GM21576 (cell line): ENCODE data around the gene ATXN1.

Experiments
- ATAC-seq: cut with Tn5 transposase; IDR thresholded peaks from one replicate; pipeline ENCODE4 v1.9.1; 2021; ENCODE audit warnings: mild to moderate bottlenecking, moderate library complexity; ENCODE audit not compliant: unreplicated experiment

The ATXN1 gene

GRCh38 chr6:16762550-16763477, 1.6 kb upstream of the ATXN1 start:
- ATAC-seq = peak; percentile 31

- peak; percentile 0 for ATAC-seq
These were observed 949 bp upstream of the ATXN1 start for GRCh38 chr6:16762268-16762549.

GRCh38 chr6:16761471-16762267, 409 bp upstream of the ATXN1 start:
- peak; percentile 54 for ATAC-seq

GRCh38 chr6:16759646-16760515, 1.4 kb downstream of the ATXN1 start:
- ATAC-seq = peak; percentile 23

DNA sequence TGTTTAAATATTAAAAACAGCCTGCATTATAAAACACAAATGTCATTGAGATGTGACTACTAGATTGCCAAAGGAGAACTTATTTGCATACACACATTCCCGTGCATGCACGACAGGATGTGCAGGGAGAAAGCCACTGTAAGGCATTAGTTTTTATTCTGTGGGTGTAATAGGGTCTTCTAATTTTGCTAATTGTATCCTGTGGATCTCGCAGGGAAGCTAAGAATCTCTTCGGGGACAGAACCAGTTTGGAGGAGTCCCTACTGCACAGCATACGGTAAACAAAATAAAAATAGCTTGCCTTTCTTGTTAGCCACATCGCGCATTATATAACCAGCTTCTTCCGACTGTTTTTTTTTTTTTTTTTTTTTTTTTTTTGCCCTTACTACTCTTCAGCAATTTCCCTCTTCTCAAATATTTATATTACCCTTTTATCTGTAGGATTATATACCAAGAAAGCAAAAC, 2.0 kb downstream of the ATXN1 start:
- no peak for ATAC-seq

GRCh38 chr6:16758163-16758975, 2.9 kb downstream of the ATXN1 start:
- no peak for ATAC-seq

- no peak for ATAC-seq
These were observed 3.9 kb downstream of the ATXN1 start for GRCh38 chr6:16757332-16757731.

DNA sequence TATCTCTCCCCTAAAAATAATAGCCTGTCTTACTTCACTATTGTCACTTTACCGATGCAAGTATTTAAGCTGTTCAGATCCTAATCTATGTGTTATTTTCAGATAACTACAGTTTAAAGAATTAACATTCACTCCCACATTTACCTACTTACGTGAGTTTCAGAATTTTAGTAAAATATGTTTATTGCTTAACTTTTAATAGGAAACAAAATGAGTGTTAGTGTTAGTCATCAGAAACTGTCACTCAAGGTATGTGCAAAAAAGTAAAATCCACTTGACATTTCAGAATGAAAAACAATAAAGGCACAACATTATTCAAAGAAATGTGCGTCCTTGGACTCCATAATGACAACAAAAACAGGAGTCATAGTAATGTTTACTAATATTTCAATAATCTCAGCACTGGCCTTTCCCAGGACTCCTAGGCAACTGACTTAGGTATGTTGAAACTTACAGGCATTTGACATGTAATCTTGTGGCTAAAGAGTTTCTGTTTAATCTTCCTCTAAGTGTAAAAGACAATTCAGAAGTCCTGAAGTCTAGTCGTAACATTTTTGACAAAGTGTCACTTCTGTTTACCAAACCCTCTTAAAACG, 4.5 kb downstream of the ATXN1 start:
- no peak for ATAC-seq

- no peak for ATAC-seq
These were observed 5.7 kb downstream of the ATXN1 start for GRCh38 chr6:16755544-16755943.

DNA sequence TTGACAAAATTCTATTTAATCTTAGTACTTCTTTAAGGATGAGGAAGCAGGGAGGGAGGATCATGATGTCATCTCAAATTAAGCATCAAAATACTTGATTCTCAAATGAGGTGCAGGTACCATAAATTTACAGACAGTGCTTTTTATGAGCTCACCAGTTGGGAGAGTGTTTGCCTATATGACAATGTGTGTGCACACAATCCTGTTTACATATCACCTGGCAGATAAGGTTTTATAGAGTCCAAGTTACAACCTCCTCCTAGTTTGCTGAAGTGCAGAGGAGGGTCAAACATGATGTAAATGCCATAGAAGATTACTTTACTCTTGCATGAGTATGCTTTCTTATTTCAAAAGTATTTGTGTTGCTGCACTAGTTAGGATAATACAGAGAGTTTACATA, 6.4 kb downstream of the ATXN1 start:
- ATAC-seq = no peak

DNA sequence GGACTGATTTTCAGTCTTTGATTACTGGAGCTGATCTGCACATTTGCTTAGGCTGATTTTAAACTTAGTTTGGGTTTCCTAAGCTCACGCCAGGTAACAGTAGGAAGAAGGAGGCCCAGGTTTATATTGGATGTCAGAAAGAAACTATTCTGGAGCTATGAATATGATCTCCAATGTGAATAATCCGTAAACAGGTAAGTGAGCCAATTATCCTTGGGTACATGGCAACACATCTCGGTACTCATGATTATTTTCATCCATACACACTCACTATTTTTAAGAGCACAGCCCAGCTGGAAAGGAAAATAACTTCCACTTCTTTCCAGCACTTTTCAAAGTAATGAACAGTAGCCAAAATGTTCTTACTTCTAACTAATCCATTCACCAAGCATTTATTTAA, 7.0 kb downstream of the ATXN1 start:
- no peak for ATAC-seq

DNA sequence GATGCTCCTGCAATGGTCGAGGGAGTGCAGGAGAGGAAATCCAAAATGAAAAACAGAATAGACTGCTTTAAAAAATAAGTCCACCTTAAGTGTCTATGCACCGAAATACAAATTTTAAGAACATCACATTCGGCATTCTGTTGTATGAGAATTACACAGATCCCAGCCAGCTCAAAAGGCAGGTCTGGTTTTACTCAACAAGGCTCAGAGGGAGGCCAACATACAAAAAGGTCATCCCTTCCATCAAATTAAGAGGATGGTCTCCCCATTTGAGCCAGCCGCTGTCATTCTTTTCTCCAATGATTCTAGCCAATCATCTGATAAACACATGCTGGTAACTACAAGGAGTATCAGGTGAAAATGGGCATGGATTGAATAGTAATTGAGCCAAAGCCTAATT, 7.9 kb downstream of the ATXN1 start:
- ATAC-seq = no peak

- no peak for ATAC-seq
These were observed 8.9 kb downstream of the ATXN1 start for GRCh38 chr6:16752206-16752866.

GRCh38 chr6:16751251-16751946, 9.9 kb downstream of the ATXN1 start:
- ATAC-seq = no peak

GRCh38 chr6:16750566-16750965, 10.7 kb downstream of the ATXN1 start:
- no peak for ATAC-seq

GRCh38 chr6:16749516-16750485, 11.5 kb downstream of the ATXN1 start:
- ATAC-seq = no peak

- ATAC-seq = no peak
These were observed 13.3 kb downstream of the ATXN1 start for GRCh38 chr6:16748025-16748319.
